Measurements from ENCODE around the gene TIGD7.

TIGD7 gene, protein sequence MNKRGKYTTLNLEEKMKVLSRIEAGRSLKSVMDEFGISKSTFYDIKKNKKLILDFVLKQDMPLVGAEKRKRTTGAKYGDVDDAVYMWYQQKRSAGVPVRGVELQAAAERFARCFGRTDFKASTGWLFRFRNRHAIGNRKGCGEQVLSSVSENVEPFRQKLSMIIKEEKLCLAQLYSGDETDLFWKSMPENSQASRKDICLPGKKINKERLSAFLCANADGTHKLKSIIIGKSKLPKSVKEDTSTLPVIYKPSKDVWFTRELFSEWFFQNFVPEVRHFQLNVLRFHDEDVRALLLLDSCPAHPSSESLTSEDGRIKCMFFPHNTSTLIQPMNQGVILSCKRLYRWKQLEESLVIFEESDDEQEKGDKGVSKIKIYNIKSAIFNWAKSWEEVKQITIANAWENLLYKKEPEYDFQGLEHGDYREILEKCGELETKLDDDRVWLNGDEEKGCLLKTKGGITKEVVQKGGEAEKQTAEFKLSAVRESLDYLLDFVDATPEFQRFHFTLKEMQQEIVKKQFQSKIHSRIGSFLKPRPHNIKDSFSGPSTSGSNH

GRCh38 chr16:3305109-3306068, at the start of gene TIGD7, which contains the start of gene ZNF75A:
Gene TIGD7, minus strand, starts transcription at chr16:3305430. Its CDS starts 4,816 bp downstream, at chr16:3300614.
Gene ZNF75A, plus strand, starts transcription at chr16:3305497. Its CDS starts 2,932 bp downstream, at chr16:3308429.
- peak; percentile 67 for DNase-seq

GRCh38 chr16:3349175-3349574, 43.9 kb upstream of the TIGD7 start:
- no peak for DNase-seq

- no peak for DNase-seq
Observed at GRCh38 chr16:3348547-3349167, 43.4 kb upstream of the TIGD7 start.

- no peak for DNase-seq
Observed at GRCh38 chr16:3347586-3347985, 42.4 kb upstream of the TIGD7 start.

DNA sequence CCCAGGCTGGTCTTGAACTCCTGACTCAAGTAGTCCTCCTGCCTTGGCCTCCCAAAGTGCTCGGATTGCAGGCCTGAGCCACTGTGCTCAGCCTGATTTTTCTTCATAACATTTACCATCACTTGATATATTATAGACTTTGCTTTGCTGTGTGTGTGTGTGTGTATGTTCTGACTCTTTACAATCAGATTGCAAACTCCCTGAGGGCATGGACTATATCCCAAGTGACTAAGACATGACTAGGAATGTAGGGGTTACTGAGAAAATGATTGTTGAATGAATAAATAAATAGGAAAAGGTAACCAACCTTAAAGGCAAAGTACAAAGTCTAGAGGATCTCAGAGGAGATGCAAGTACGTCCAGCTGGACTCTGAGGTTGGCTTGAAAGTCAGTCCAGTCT, 40.8 kb upstream of the TIGD7 start:
- DNase-seq: no peak

DNA sequence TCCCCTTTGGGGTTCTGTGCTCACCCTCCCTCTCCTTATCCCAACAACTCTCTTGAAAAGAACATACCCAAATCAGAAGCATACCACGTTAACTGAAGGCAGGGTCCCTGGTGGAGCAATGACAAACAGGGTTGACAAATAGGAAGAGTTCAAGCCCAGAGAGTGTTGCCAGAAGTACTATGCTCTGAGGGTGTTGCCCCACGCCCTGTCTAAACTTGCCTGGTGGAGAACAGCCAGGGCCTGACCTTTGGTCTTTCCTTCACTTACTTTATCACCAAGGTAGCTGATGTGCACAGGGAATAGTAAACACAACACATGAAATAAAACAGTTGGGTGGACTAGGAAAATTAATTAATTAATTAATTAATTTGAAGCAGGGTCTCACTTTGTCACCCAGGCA, 23.4 kb upstream of the TIGD7 start:
- no peak for DNase-seq

DNA sequence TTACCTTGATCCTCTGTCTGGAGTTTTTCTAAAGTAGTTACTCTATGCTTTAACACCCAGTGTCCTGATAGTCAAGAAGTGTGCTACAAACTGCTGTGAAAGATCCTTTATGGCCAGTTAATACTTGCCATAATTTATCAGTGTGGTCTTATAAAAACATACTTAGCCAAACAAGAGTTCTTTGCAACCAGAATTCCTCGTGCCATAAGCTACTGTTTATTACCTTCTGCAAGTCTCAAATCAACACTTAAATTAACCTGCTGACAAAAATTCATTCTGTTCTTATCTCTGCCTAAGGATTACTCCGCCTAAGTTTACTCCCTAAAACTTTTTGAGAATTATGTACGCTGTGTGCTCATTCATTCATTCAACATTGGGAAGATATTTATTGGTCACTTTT, 22.9 kb upstream of the TIGD7 start:
- DNase-seq: no peak

DNA sequence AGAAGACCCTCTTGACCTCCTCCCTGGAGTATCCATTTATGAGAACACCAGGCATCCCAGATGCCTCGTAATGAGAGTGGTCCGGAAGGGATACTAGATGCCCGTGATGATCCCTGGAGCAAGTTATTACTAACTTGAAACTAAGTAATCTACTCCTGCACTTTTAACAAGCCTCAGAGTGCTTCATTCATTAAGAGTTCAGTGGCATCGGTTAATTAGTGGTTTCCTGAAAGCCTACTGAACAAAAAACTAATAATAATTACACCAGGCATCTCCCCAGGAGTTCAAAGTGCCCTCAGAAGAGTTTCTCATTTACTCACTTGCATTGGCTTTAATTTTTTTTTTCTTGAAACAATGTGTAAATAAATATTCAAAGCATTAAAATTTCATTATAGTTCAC, 22.3 kb upstream of the TIGD7 start:
- DNase-seq: no peak

DNA sequence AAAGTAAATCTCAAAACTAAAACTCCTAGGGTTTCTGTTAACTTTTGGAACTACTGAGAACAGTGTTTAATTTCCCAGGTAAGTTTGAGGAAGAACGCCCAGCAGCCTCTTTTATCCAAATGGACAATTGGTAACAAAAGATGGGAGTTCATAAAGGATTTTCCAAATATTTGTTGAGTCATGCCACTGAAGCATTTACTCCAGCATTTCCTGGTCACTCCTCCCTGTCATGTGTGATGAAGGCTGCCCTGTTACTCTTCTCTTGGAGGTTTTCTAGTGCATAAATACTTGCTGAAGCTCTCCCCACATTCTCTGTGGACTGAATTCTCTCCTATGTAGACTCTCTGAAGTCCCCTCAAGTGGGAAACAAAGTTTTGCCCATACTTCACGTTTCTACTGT, 16.6 kb upstream of the TIGD7 start:
- no peak for DNase-seq

GRCh38 chr16:3317315-3317999, 12.2 kb upstream of the TIGD7 start:
- DNase-seq: no peak

GRCh38 chr16:3311496-3311895, 6.3 kb upstream of the TIGD7 start:
- DNase-seq: no peak

GRCh38 chr16:3306078-3306477, 848 bp upstream of the TIGD7 start:
- no peak for DNase-seq

DNA sequence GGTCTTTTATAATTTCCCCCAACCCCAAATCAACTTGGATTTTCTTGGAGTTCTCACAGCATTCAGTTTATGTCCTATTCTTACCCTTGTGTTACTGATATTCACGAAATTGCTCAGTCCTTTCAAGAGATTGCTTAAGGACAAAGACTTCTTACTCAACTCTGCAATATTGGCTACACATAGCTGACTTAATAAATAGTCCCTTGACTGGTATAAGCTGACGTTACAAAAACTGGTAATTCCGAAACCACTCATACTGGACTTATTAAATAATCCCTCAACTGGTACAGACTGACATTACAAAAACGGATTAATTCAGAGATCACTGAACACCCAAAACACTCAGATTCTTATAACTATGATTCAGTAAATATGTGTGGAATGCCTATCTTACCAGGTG, 860 bp downstream of the TIGD7 start:
- DNase-seq: no peak

- no peak for DNase-seq
Observed at GRCh38 chr16:3295783-3296182, 9.4 kb downstream of the TIGD7 start.

DNA sequence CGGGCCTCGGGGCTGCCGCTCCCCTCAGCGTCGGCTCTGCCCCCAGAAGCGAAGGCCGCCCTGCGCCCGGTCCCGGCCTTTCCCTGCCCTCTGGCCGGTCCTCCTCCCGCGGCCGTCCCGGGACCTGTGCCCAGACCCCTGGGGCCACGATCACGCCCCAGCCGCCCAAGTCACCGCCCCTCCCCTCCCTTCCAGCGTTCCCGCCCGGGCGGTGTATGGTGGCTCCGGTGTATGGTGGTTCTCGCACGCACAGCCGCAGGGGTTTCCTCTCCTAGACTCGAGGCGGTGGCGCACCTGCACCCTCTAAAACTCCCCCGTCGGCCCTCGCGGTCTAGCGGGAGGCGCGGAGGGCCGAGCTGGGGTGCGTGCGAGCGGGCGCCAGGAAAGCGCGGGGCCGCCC, 10.0 kb downstream of the TIGD7 start:
- DNase-seq: no peak

DNA sequence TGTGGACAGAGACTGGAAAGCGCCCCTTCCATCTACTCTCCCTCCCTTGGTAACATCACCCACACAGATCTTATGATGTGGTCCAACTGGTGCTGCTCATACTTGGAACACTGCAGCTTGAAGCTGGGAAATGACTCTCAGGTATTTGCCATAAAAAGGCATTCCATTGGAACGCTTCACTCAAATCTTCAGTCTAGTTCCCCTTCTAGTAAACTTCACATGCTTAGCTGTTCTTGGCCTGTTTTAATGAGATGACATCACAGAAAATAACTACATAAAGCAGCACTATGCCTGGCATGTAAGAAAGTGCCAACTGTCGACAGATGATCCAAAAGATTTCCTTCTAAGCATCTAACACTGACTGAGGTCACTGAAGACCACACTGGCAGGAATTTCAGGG, 12.6 kb downstream of the TIGD7 start:
- no peak for DNase-seq

DNA sequence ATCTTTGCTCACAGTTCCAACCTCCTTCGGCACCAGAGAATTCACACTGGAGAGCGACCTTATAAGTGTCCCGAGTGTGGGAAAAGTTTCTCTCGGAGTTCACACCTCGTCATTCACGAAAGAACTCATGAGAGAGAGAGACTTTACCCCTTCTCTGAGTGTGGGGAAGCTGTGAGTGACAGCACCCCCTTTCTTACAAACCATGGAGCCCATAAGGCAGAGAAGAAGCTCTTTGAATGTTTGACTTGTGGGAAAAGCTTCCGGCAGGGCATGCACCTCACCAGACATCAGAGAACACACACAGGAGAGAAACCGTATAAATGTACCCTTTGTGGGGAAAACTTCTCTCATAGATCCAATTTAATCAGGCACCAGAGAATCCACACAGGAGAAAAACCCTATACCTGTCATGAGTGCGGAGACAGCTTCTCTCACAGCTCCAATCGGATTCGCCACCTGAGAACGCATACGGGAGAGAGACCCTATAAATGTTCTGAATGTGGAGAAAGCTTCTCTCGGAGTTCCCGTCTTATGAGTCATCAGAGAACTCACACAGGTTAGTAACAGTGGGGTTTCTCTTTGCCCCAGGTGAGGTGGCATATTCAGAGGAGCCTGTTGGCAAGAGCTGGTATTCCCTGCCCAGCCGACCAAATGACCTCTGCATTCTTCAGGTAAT, 15.1 kb downstream of the TIGD7 start:
- DNase-seq: no peak

GRCh38 chr16:3285131-3285530, 20.1 kb downstream of the TIGD7 start:
- no peak for DNase-seq

- DNase-seq: no peak
Observed at GRCh38 chr16:3283543-3284447, 21.4 kb downstream of the TIGD7 start.

GRCh38 chr16:3282730-3283542, 22.3 kb downstream of the TIGD7 start, which contains the start of gene ZNF263:
Gene ZNF263, plus strand, starts transcription at chr16:3283491. Its CDS starts 328 bp downstream, at chr16:3283819.
- peak; percentile 79 for DNase-seq

Measured in NCI-H510A (cell line).